Bronchial smooth muscle cell (primary cell): ENCODE data around the gene OR10H5. TPM values are rescaled to one million over a fixed set of nuclear protein-coding genes. Genes with fewer than 3 reads are reported as not detected.

Experiments used
- total RNA-seq: library from RNA; depleted of rRNA; stranded (reverse); fragments of >200 nt; gene quantifications from 2 replicates; pipeline ENCODE4 v1.2.1, GENCODE V29; 2014

OR10H5 gene
- under 0.01 TPM in 1 of 2 replicates, not detected in the other for total RNA-seq

DNA sequence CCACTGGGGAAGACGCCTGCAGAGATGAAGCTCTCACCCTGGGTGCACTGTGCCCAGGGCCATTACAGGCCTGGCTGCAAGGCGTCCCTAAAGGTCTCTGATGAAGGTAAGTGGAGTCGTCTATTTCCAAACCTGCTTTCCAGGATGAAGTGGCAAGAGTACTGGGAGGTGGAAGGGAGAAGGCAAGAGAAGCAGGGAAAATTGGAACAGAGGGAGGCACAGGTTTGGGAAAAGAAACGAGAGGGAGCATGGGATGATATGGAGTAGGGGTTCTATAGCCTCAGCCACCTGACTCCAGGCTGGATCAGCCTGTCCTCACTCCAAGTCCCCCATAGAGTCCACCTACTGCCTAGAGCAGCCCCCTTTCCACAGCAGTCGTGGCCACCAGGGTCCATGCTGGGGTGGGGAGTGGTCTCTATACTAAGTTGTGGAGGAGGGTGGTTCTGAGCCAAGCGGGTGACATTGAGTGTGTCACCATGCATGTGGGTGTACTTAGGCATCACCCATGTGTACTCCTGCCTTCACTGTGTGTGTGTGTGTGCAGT, at the start of gene OR10H5:
OR10H5 (plus strand) TSS at position 51 of the 545 bp plus-strand sequence. CDS start 6,388 bp downstream, outside the sequence.

GRCh38 chr19:15737722-15738121, 49.7 kb upstream of the OR10H5 start, which contains the start of gene OR10H3:
TSS of gene OR10H3 (plus strand) at chr19:15737985. CDS start at chr19:15741393, 3,408 bp downstream.

GRCh38 chr19:15815306-15815705, 27.8 kb downstream of the OR10H5 start, which contains the start of gene OR10H1:
TSS of gene OR10H1 (minus strand) at chr19:15815664. CDS start at chr19:15808037, 7,627 bp downstream.

Other genes with a start within 250 kb of the OR10H5 start
- under 0.01 TPM in 1 of 2 replicates, not detected in the other for gene CYP4F8, start 172.4 kb upstream of the OR10H5 start, total RNA-seq
- under 0.01 TPM in 1 of 2 replicates, not detected in the other for gene CYP4F3, start 146.8 kb upstream of the OR10H5 start, total RNA-seq
- gene CYP4F12, start 114.6 kb upstream of the OR10H5 start, total RNA-seq: not detected in 2 replicates
- gene OR10H2, start 59.6 kb upstream of the OR10H5 start, total RNA-seq: not detected in 2 replicates
- not detected in 2 replicates for gene OR10H3, start 49.7 kb upstream of the OR10H5 start, total RNA-seq
- not detected in 2 replicates for gene OR10H1, start 28.0 kb downstream of the OR10H5 start, total RNA-seq
- gene CYP4F2, start 110.4 kb downstream of the OR10H5 start, total RNA-seq: not detected in 2 replicates
- under 0.01 TPM in 1 of 2 replicates, not detected in the other for gene CYP4F11, start 146.9 kb downstream of the OR10H5 start, total RNA-seq
- not detected in 2 replicates for gene OR10H4, start 161.3 kb downstream of the OR10H5 start, total RNA-seq